Suppressor macrophage (primary cell): ENCODE results near the gene PRKCA.
"Not testable (repeated sequence)": the region's sequence is repeated elsewhere in the genome, so short reads cannot be mapped to it uniquely, and the experiment has no call there.

Source experiments
- DNase-seq, 4 experiments: peaks; one replicate each; pipeline ENCODE4 v3.0.0-alpha.2; 2020 to 2022

Gene PRKCA

DNA sequence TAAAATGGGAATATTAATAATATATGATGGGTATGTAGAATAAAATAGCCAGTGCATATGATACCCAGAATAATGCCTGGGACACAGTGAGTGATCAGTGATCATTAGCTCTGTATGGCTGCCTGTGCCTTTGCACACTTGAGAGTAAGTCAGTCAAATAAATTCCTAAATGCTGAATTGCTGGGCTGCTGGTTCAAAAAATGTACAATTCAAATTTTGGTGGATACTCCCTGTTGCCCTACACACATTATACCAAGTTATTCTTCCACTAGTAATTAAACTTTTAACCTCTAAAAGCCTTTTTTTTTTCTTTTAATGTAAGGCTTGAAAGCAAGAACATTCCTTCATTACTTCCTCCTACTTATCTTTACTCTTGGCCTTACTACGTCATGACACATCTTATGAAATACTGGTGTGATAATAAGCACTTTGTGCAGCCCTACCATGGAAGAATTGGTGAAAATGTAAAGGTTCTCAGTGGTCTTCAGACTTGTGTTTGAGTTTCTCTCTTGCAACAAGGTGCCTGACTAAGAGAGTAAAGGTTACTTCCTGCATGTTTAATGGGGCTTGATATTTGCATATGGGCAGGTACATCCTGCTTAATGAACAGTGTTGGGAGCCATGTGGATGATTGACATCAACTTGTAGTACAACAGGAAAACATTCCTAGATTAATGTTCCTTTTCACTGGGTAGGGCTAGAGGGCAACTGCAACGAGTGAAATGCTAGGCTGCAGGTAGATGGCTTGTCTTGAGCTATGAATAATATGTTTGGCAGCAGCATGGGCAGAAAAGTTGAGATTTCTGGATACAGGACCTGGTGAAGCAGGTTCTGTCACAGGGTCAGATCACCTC lies 84.3 kb downstream of the PRKCA start:
- DNase-seq: peak in 2 of 4 experiments; percentile 49

DNA sequence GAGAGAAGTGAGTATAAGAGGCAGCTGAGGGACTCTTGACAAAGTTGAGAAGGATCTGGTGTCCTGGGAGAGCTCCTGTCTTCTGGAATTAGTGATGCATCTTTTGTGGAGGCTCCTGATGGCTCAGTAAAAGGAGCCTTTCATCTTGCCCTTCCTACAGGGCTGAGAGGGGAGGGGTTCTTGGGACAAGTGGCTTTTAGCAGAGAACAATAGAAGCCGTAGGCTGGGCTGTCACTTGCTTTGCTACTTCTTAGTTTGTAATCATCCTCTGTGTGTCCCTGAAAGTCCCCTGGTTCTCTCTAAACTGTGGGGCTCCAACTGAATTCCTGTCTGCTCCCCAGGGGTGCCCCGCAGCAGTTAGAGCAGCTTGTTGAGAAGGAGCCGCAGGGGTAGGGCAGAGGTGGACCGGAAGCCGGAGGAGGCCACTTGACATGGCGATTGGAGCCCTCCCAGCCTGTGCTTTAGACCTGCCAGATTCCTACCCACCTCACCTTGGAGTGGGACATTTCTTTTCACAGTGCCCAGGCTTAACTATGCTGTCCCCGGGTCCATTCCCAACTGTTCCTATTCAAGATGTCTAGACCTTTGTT lies 85.1 kb downstream of the PRKCA start:
- DNase-seq: no peak

DNA sequence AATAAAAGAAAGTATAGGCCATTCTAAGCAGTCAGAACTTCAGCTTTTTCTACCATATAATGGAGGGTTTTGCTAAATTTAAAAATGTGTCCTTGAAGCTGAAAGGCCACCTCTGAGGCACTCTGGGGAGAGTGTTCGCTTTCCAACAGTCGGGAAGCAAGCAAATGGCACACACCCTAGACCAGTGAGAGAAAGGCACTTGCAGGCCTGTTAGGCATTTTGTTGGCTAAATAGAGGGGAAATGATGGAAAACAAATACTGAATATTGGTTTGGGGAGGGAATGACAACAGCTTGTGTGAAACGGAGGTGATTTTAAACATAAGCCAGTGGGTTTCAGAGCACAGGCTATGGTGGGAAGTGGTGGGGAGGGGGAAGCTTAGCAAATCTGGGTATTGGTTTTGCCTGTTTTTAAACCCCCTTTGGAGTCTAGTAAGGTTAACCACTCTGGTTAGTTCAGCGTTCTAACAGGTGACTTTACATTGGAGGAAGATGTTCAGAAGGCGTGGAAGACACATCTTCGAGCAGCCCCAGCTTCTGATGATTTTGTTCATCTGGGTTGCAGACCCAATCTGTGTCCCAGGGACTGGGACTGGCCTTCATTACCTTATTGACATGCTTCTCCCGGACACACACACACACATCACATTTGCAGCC lies 90.5 kb downstream of the PRKCA start:
- no peak for DNase-seq

DNA sequence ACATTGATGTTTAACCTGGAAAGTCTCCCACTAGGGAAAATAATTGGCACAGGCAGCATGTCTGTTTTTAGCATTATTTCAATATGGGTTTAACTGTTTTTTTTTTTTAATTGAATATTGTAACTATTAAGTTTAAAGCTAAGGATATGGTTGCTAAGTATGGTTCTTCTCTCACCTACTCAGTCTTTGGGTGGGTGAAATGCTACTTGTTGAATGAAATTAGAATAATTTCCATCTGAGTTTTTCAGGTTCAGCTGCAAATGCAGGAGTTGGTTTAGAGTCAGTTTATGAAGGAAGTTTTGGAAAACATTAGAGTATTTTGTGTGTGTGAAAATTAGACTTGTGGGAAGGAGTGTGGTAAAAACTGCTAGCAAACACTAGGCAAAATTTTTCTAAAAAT lies 93.5 kb downstream of the PRKCA start:
- no peak for DNase-seq

DNA sequence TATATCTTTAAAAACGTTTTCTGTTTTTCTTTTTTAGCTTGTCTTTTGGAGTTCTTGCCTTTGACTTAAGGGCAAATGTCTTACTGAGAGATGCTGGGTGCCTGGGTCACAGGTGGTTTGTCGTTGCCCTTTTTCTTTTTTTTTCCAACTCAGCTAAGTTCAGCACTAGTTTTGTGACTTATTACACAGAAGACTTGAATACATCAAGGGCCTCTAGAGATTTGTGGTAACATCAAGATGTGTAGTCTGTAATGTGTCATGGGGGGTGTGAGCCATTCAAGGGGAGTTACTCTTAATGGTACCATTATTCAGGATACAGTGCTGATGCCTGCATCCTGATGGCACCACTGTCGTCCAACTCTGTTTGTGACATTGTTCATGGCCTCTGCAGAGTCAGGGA lies 95.1 kb downstream of the PRKCA start:
- no peak for DNase-seq

DNA sequence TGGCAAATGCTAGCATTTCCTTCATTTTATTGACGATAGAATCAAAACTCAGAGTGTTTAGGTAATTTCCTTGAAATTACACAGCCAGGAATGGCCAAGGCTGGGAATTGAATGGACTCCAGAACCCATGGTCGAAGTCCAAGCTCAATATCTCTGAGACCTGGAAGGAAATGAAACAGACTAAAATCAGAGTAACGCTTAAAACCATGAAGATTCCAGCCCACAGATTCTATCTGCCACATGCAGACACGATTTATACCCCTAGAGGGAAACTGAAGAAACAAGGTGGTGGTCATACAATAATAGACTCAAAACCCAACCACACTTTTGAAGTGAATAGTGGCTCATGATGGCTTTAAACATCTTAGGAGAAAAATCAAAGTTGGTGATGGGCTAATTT lies 95.6 kb downstream of the PRKCA start:
- no peak for DNase-seq

DNA sequence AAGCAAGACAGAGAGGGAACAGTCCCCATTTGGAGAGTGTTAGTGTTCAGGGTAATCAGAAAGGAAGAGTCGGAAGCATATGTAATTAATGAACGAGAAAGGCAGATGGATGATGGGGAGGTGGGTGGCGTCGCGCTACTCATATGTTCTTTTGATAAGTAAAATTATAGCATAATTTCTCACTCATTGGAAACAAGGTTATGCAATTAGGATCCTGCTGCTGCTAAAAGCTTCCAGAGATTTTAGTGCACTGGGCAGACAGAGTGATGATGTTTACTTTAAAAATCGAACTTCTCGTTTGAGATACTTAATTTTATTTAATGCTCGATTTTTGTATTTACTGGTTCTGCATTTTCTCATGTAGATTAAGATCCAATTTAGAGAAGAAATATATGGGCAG lies 96.2 kb downstream of the PRKCA start:
- DNase-seq: no peak

DNA sequence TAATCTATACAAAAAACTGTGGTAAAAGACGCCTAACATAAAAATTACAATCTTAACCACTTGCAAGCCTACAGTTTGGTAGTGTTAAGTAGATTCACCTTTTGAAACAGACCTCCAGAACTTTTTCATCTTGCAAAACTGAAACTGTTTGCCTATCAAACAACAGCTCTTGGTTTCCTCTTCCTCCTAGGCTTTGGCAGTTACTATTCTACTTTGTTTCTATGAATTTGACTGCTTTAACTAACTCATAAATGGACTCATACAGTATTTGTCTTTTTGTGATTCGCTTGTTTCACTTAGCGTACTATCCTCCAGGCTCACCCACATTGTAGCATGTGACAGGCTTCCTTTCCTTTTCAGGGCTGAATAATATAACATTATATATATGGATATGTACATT lies 97.0 kb downstream of the PRKCA start:
- peak in 1 of 4 experiments; percentile 7 for DNase-seq

DNA sequence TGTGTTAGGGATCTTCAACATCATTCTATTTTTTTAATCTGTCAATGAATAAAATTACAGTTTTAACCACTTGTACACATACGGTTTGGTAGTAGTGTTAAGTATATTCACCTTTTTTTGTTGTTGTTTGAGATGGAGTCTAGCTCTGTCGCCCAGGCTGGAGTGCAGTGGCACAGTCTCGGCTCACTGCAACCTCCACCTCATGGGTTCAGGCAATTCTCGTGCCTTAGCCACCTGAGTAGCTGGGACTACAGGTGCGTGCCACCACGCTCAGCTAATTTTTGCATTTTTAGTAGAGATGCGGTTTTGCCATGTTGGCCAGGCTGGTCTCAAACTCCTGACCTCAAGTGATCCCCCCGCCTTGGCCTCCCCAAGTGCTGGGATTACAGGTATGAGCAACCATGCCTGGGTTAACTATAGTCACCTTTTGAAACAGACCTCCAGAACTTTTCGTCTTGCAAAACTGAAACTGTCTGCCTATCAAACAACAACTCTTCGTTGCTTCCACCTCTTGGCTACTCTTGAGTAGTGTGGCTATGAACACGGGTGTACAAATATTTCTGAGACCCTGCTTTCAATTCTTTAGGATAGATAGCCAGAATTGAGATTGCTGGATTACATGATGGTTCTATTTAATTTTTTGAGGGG lies 97.8 kb downstream of the PRKCA start:
- not testable (repeated sequence) for DNase-seq

DNA sequence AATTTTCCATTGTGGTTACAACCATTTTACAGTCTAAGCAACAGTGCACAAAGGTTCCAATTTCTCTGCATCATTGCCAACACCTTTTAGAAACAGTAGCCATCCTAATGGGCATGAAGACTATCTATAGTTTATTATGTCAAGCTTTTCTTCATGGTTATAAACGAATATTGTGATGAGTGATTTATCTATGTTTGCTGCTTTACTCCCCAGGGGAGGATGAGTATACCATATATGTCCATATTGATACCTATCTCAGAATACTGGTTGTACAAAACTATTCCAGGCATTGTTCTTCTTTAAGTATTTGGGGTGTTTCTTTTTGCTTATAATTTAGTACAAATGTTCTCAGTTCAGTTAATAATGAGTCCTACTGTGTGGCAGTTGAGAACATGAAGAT lies 98.3 kb downstream of the PRKCA start:
- no peak for DNase-seq

DNA sequence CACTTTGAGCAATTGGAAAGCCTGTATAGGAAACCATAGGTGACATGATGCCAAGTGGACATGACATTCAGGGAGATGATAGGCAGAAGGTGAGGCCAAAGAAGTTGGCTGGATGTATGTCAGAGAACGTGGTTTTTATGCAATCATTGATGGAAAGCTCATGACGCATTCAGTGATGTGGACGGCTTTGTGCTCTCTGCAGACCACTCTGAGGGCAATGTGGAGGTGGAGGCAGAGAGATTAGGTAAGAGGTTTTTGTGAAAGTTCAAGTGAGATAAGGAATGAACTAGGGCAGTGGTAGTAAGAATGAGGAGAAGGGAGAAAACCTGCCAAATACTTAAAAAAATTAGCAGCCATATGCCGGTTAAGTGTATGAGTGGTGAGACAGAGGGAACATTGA lies 99.0 kb downstream of the PRKCA start:
- no peak for DNase-seq

DNA sequence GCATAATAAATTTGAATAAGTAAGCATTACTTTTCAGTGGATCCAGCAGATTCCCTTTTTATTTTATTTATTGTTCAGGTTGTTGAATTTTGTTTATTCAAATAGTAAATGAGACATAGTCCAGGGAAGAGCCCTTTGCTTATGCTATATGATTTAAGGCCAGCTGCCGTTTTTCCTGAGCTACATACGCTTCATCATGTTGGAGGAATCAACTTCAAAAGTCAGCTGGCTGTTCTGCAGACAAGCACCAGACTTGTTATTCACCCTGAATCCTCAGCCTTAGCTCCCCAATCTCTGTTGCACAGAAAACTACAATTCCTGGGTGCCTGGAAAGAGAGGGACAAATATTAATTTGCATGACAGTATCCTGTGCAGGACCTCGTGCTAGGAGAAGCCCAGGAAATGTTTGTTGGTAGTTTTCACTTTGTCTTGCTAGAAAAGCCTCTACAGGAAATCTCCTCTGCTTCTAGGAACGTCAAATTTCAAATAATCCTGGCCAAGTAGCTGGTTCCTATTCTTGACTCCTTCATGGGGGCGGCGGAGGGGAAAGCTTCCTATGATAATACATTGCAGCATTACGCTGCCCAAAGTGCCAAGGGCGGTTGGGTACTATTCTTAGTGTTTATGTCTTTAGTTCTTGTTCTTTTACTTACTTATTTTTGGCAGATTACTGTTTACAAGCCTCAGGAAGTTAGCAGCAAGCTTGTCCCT lies 101.6 kb downstream of the PRKCA start:
- peak; percentile 47 to 66 (median 60) for DNase-seq

DNA sequence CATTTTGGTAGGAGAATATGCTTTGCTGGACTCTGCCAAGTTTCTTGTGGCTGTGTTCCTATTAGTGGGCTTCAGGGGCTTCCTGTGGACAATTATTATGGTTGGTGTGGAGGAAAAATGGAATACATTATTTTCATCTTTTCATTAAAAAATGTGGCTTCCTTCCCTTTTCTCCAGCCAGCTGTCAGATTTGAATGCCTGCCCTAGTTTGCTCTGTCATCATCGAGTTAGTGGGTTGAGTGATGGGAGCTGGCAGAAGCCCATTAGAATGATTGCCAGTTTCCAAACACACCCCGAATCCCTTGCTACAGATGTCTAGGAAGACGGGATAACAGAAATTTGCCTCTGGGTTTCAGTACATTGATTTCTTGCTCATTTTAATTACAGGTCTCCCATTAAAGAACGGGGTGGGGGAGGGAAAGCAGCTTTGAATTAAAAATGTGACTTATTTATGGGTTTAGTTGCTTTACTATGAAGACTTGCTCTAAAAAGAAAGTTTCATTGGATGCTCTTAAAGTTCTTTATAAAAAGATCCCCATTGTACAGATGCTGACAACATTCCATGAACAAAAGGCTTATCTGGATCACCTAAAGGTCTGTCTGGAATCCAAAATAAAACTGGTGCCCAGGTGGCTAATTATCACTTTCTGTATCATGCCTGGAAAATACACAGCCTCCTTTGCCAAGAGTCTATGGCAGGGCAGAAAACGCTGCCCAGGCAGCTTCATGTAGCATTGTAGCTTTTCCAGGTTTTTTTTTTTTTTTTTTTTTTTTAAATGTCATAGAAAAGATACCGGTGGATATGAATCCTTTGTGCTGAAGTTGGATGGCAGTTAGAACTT lies 103.6 kb downstream of the PRKCA start:
- peak in 2 of 4 experiments; percentile 29 for DNase-seq

DNA sequence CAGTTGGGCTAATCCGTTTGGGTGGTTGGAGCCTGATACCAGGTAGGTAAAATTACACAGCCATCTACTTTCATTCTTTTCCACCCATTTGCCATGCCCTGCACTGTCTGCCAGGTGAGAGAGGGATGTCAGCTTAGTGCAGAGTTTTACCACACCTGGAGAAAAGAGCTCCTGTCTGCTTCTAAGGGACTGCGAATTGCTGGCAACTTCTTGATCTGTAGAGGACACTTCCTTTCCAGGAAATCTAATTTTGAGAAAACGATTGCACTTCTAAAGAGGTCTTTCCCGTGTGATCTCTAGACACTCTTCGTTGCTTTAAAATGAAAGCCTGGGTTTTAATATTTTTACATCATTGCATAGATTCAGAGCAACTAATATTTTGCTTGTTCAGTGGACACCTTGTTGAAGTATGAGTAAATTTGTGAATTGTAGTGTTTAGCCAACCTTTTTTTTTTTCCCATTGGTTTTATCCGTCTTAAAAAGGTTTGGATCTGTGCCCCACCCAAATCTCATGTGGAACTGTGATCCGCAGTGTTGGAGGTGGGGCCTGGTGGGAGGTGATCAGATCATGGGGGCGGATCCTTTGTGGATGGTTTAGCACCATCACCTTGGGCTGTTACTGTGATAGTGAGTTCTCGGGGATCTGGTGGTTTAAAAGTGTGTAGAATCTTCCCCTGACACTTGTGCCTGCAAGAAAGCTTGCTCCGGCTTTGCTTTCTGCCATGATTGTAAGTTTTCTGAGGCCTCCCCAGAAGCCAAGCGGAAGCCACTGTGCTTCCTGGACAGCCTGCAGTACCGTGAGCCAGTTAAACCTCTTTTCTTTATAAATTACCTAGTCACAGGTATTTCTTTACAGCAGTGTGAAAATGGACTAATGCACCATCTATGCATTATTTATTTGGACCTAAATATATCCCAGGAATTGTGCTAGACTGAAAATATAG lies 104.6 kb downstream of the PRKCA start:
- DNase-seq: no peak

DNA sequence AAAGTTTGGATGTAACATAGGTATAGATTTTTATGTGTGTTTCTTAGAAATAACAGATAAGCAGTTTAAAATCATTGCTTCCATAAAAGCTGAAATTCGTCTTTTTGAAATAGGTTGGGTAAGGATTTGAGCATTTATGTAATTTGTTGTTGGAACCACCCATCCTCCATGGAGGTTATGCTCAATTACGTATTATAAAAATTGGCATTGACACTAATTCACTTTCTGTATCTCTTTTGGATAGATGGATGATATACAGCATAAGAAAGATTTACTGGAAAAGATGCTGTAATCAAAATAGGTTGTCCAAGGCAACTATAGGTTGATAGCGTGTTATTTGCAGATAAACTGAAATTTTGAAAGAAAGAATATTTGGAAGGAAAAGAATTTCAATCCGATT lies 105.5 kb downstream of the PRKCA start:
- no peak for DNase-seq

DNA sequence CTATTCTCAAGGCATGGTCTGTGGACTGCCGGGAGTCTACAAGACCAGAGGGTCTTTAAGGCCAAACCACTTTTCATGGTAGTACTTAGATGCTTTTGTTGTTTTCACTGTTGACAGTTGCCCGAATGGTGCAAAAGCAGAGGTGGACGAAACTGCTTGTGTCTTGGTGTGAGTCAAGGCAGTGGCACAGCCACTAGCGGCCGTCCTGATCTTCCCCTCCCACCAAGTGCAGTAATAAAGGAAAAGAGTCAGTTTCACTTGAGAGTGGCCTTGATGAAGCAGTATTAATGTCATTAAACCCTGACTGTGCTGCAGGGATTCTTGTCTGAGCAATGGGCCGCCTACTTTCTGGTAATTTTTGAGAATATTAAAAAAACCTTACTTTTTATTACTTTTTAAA lies 109.1 kb downstream of the PRKCA start:
- DNase-seq: no peak

DNA sequence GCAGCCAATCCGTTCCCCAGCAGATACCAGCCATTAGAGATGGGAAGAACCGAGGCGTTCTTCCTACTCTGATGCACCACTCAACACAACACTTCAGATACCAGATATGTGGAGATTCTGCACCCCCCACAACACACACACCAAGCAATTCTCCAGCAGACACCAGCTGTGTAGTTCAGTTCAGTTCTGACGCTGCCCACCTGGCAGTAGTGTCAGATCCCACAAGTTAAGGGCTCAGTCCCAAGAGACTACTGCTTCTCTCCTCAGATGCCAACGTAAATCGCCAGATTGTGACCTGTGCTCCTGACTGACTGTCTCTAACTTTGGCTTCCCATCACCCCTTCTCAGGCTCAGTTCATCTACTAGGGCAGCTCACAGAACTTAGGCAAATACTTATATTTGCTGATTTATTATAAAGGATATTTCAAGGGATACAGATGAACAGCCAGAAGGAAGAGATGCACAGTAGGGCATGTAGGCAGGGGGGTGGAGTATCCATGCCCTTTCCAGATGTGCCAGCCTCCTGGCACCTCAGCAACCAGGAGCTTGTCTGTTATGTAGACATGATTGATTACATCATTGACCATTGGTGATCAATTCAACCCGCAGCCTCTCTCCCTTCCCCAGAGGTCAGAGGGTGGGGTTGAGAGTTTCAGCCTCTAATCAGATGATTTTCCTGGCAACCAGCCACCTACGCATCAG lies 110.6 kb downstream of the PRKCA start:
- no peak for DNase-seq

DNA sequence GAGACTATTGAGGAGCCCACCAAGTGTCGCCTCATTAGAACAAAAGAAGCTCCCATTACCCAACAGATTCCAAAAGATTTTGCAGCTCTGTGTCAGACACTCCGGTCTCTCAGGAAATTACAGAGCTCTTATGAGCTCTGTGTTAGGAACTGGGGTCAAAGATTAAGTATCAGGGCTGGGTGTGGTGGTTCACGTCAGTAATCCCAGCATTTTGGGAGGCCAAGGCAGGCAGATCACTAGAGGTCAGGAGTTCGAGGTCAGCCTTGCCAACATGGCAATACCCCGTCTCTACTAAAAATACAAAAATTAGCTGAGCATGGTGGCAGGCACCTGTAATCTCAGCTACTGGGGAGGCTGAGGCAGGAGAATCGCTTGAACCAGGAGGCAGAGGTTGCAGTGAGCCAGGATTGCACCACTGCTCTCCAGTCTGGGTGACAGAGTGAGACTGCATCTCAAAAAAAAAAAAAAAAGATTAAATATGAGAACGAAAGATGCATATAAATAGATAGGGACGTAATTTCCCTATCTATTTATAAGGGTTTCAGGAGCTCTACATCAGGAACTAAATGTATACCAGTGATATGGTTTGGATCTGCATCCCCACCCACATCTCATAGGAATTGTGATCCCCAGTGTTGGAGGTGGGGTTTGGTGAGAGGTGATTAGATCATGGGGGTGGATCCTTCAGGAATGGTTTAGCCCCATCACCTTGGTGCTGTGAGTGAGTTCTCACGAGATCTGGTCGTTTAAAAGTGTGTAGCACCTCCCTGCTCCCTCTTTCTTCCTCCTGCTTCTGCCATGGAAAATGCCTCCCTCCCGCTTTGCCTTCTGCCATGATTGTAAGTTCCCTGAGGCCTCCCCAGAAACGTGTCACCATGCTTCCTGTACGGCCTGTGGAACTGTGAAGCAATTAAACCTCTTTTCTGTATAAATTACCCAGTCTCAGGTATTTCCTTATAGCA lies 111.4 kb downstream of the PRKCA start:
- no peak for DNase-seq
